SU-DHL-6 (cell line): ENCODE results near the gene VAV3.

Experiments used
- H2AFZ ChIP-seq: fragments of 200-600 bp; sonication (generic); 2 replicates; pipeline ENCODE4 v1.6.1; 2014; ENCODE audit warnings: low read depth, mild to moderate bottlenecking, moderate library complexity, mixed read lengths, antibody characterized with exemption, low read length; ENCODE audit not compliant: severe bottlenecking
- H3F3A ChIP-seq: fragments of 200-600 bp; shearing (Covaris generic); 2 replicates; pipeline ENCODE4 v1.6.0; 2016; ENCODE audit warnings: antibody characterized with exemption, mild to moderate bottlenecking; ENCODE audit not compliant: insufficient read depth
- H3K27ac ChIP-seq: fragments of 200-600 bp; sonication (generic); 2 replicates; pipeline ENCODE4 v1.5.1; 2016; ENCODE audit warnings: low read depth, mild to moderate bottlenecking, low read length, moderate library complexity, mixed read lengths
- H3K27me3 ChIP-seq: fragments of 200-600 bp; sonication (generic), shearing (Covaris generic); 2 replicates; pipeline ENCODE4 v1.6.0; 2014; ENCODE audit warnings: mild to moderate bottlenecking, low read length
- H3K36me3 ChIP-seq: fragments of 200-600 bp; sonication (generic); 2 replicates; pipeline ENCODE4 v1.6.1; 2014; ENCODE audit warnings: mild to moderate bottlenecking, low read length, mixed read lengths
- H3K4me2 ChIP-seq: fragments of 300-600, 200-600 bp; shearing (Covaris generic), sonication (generic); 2 replicates; pipeline ENCODE4 v1.6.0; 2014; ENCODE audit warnings: low read length, low read depth, mild to moderate bottlenecking; ENCODE audit not compliant: poor library complexity, severe bottlenecking
- H3K4me3 ChIP-seq: fragments of 200-600 bp; sonication (generic); 2 replicates; pipeline ENCODE4 v1.5.1; 2014; ENCODE audit warnings: antibody characterized with exemption, low read length, mild to moderate bottlenecking, mixed read lengths; ENCODE audit not compliant: insufficient read depth, poor library complexity, severe bottlenecking
- H3K79me2 ChIP-seq: fragments of 200-600 bp; sonication (generic); 2 replicates; pipeline ENCODE4 v1.6.1; 2014; ENCODE audit warnings: mild to moderate bottlenecking, low read length, moderate library complexity; ENCODE audit not compliant: insufficient read depth
- H3K9ac ChIP-seq: fragments of 200-600 bp; sonication (generic); 2 replicates; pipeline ENCODE4 v1.7.0; 2014; ENCODE audit warnings: mild to moderate bottlenecking, low read length
- H3K9me2 ChIP-seq: fragments of 200-600 bp; sonication (generic); replicated peaks from 2 replicates; pipeline ENCODE4 v1.6.1; 2014; ENCODE audit warnings: low read length; ENCODE audit not compliant: insufficient read depth
- H3K9me3 ChIP-seq: fragments of 200-600 bp; sonication (generic); 2 replicates; pipeline ENCODE4 v1.6.1; 2014; ENCODE audit warnings: low read length, mixed read lengths; ENCODE audit not compliant: insufficient read depth
- H4K20me1 ChIP-seq: fragments of 200-600 bp; sonication (generic); 2 replicates; pipeline ENCODE4 v1.6.1; 2014; ENCODE audit warnings: low read depth, mild to moderate bottlenecking, antibody characterized with exemption, low read length, moderate library complexity, mixed read lengths
- EZH2phosphoT487 ChIP-seq: fragments of 200-600 bp; sonication (generic), shearing (Covaris generic); conservative IDR thresholded peaks from 2 replicates; pipeline ENCODE4 v1.6.1; 2018; ENCODE audit warnings: mild to moderate bottlenecking, antibody characterized with exemption, low read length, moderate library complexity, mixed read lengths
- TF ChIP-seq, protein P1 (sequence below): fragments of 200-600 bp; sonication (generic); IDR thresholded peaks from one replicate; pipeline ENCODE4 v1.5.1; 2017; ENCODE audit warnings: antibody characterized with exemption, mild to moderate bottlenecking, low read length, moderate library complexity; ENCODE audit not compliant: insufficient read depth, poor library complexity, severe bottlenecking

Gene VAV3

DNA sequence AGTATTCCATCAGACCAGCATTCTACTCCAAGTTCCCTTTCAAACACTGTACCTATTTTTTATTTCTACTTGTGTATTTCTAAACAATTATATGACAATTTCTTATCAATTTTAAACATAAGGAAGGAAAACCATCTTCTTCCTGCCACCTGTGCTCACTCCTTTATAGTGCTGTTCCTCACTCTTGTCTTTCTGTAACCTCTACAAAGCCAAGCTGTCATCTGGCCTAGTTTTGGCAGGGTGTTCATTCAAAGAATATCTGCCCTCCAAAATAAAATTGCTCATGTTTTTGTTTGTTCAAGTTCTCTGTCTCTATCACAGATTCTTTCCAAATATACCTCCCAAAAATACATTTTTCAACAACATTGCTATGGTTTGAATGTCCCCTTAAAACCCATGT is 360.2 kb downstream of the VAV3 start:
- Histone ChIP-seq H2AFZ (no peak overlapping the region), H3K36me3 (no peaks in the 10 kb centered on the region), H4K20me1 (no peaks in the 10 kb centered on the region), H3K9me3 (no peaks in the 10 kb centered on the region), H3F3A (no peaks in the 10 kb centered on the region), H3K9me2 (no peaks in the 10 kb centered on the region), H3K79me2 (no peaks in the 10 kb centered on the region), H3K4me3 (no peak overlapping the region), H3K4me2 (no peak overlapping the region), H3K27me3 (no peaks in the 10 kb centered on the region), H3K27ac (no peak overlapping the region), H3K9ac (no peak overlapping the region)
- TF ChIP-seq EZH2phosphoT487, result no peak
- TF ChIP-seq, protein P1, sequence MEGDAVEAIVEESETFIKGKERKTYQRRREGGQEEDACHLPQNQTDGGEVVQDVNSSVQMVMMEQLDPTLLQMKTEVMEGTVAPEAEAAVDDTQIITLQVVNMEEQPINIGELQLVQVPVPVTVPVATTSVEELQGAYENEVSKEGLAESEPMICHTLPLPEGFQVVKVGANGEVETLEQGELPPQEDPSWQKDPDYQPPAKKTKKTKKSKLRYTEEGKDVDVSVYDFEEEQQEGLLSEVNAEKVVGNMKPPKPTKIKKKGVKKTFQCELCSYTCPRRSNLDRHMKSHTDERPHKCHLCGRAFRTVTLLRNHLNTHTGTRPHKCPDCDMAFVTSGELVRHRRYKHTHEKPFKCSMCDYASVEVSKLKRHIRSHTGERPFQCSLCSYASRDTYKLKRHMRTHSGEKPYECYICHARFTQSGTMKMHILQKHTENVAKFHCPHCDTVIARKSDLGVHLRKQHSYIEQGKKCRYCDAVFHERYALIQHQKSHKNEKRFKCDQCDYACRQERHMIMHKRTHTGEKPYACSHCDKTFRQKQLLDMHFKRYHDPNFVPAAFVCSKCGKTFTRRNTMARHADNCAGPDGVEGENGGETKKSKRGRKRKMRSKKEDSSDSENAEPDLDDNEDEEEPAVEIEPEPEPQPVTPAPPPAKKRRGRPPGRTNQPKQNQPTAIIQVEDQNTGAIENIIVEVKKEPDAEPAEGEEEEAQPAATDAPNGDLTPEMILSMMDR, result no peak

DNA sequence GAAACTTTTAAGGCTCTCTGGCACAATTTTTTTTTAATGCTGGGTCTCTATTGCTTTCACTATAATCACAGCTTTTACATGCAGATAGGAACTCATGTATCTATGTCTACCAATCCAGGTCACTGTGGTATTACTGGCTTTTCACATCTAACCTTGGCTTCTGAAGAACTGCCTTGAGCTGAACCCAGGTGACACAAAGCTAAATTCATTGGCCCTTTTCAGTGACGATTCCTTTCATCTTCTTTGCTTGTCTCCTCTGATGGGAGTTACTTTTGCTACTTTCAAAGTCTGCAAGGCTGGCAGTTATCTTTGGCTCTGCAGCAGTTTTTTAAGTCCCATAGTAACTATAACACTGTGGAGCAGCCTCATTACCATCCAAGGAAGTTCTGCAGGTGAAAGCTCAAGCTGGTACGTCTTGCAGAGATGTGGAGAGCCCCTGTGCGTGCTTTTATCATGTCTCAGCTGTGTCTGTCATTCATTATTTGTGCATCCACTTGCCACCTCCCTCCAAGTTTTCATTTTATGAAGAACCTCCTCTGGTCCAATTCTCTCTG is 364.3 kb downstream of the VAV3 start:
- H3K27me3 ChIP-seq, result no peaks in the 10 kb centered on the region
- H3K4me3 ChIP-seq, result no peak overlapping the region
- no peaks in the 10 kb centered on the region for H3K9me2 ChIP-seq
- H3K9ac ChIP-seq, result no peak overlapping the region
- no peaks in the 10 kb centered on the region for H3F3A ChIP-seq
- TF ChIP-seq, protein P1, result no peak
- no peak for TF ChIP-seq EZH2phosphoT487
- H3K27ac ChIP-seq, result no peak overlapping the region
- H3K36me3 ChIP-seq, result no peaks in the 10 kb centered on the region
- H3K9me3 ChIP-seq, result no peaks in the 10 kb centered on the region
- no peaks in the 10 kb centered on the region for H3K79me2 ChIP-seq
- H4K20me1 ChIP-seq, result no peaks in the 10 kb centered on the region
- H3K4me2 ChIP-seq, result no peak overlapping the region
- no peak overlapping the region for H2AFZ ChIP-seq

- Histone ChIP-seq H3K9me2 (no peaks in the 10 kb centered on the region), H3F3A (no peaks in the 10 kb centered on the region), H2AFZ (no peak overlapping the region), H4K20me1 (no peaks in the 10 kb centered on the region), H3K27me3 (no peaks in the 10 kb centered on the region), H3K9me3 (no peaks in the 10 kb centered on the region), H3K9ac (no peak overlapping the region), H3K79me2 (no peaks in the 10 kb centered on the region), H3K36me3 (no peaks in the 10 kb centered on the region; the same call in 1 of the 2 replicates), H3K4me3 (no peak overlapping the region), H3K4me2 (no peak overlapping the region), H3K27ac (no peak overlapping the region)
- TF ChIP-seq EZH2phosphoT487, result no peak
- TF ChIP-seq, protein P1, result no peak
Measured at GRCh38 chr1:107599220-107599619, 365.8 kb downstream of the VAV3 start.
